ENCODE results near the gene BCAS3. TPM values are rescaled to one million over a fixed set of nuclear protein-coding genes. Genes with fewer than 3 reads are reported as not detected.

Gene BCAS3
- total RNA-seq, 1 donor from 2014 or later = 30.5 TPM

DNA sequence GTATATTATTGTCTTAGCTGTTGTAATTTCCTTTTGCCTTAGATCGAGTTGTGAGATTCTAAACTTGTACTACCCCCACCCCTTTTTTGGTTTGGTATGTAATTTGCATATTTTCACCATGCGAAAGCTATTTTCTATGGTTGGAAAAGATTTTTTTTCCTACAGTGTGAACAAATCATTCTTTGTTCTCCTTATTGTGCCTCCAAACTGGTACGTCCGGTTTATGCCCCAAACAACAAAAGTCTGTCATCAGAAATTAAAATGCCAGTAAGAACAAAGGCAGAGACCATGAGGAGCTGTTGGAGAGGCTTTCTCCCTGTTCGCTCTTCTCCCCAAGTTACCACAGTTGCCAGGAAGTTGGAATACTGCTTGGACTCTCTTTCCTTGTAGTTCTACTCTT lies 66.1 kb downstream of the BCAS3 start:
- H3K9me3 Mint-ChIP-seq = no peaks in the 10 kb centered on the region
- DNase-seq (ENCODE audit: low read depth, low spot score) = no peak
- H3K4me1 Mint-ChIP-seq = peaks cover 46% of the 10 kb centered on the region
- no peaks in the 10 kb centered on the region for H3K36me3 Mint-ChIP-seq (ENCODE audit: low read depth)
- H3K27me3 Mint-ChIP-seq (ENCODE audit: low read depth) = no peaks in the 10 kb centered on the region
- H3K4me3 Mint-ChIP-seq = peak overlapping the region; percentile 48
- TF ChIP-seq, protein P1, sequence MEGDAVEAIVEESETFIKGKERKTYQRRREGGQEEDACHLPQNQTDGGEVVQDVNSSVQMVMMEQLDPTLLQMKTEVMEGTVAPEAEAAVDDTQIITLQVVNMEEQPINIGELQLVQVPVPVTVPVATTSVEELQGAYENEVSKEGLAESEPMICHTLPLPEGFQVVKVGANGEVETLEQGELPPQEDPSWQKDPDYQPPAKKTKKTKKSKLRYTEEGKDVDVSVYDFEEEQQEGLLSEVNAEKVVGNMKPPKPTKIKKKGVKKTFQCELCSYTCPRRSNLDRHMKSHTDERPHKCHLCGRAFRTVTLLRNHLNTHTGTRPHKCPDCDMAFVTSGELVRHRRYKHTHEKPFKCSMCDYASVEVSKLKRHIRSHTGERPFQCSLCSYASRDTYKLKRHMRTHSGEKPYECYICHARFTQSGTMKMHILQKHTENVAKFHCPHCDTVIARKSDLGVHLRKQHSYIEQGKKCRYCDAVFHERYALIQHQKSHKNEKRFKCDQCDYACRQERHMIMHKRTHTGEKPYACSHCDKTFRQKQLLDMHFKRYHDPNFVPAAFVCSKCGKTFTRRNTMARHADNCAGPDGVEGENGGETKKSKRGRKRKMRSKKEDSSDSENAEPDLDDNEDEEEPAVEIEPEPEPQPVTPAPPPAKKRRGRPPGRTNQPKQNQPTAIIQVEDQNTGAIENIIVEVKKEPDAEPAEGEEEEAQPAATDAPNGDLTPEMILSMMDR (conservative IDR thresholded peaks at IDR 0.05) = no peak
- peak overlapping the region; percentile 94 for H3K27ac Mint-ChIP-seq (ENCODE audit: unreplicated experiment)

DNA sequence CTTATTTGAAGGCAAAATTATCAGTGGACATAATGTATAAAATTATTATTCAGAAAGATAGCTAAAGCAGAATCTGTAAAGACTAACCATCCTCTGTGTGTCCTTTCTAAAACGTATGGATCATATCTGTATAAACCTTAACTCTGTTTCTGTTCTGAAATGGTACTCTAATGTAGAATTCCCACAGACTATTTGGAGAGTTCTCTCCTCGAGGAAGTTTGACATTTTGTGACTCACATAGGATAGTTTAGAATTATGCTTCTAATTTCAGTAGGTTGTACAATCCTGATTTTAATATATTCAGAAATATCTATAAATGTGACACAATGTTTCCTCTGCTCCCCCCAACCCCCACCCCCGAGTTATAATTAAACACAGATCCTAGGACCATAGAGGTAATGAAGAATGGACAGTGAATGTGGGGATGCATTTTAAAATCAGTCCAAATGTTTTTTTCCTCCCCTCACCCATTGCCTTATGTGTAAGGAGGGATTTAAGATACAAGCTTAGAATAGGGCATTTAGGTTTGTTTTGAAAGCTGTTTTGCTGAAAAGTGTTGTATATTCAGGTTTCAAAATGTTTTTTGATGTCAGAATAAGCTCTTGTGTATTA lies 66.8 kb downstream of the BCAS3 start:
- no peaks in the 10 kb centered on the region for H3K9me3 Mint-ChIP-seq
- H3K4me1 Mint-ChIP-seq = peaks cover 52% of the 10 kb centered on the region
- no peaks in the 10 kb centered on the region for H3K36me3 Mint-ChIP-seq (ENCODE audit: low read depth)
- no peaks in the 10 kb centered on the region for H3K27me3 Mint-ChIP-seq (ENCODE audit: low read depth)
- TF ChIP-seq, protein P1 (conservative IDR thresholded peaks at IDR 0.05) = no peak
- H3K4me3 Mint-ChIP-seq = peak overlapping the region; percentile 48
- H3K27ac Mint-ChIP-seq (ENCODE audit: unreplicated experiment) = peak overlapping the region; percentile 94
- no peak for DNase-seq (ENCODE audit: low read depth, low spot score)

DNA sequence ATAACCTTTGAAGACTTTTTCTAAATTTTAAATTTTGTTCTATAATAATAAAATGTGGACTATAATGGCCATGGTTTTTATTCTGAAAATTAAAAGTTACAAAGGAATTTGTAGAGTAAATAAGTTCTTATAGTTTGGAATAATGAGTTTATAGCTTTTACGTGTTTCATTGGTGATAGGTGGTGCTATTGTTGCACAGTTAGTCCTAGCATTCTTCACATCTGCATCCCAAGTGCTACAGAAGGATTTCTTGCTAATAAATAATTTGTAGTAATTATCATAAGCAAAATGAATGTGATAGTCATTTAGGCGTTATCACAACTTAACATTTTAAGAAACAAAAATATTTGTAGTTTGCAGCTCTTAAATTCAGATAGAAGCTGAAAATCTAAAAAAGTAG lies 67.9 kb downstream of the BCAS3 start:
- no peaks in the 10 kb centered on the region for H3K27me3 Mint-ChIP-seq (ENCODE audit: low read depth)
- DNase-seq (ENCODE audit: low read depth, low spot score) = no peak
- H3K4me1 Mint-ChIP-seq = peaks cover 56% of the 10 kb centered on the region
- TF ChIP-seq, protein P1 (conservative IDR thresholded peaks at IDR 0.05) = no peak
- H3K9me3 Mint-ChIP-seq = peaks cover under 1% of the 10 kb centered on the region
- peaks cover 1% of the 10 kb centered on the region for H3K36me3 Mint-ChIP-seq (ENCODE audit: low read depth)
- no peak overlapping the region for H3K4me3 Mint-ChIP-seq
- no peak overlapping the region for H3K27ac Mint-ChIP-seq (ENCODE audit: unreplicated experiment)

DNA sequence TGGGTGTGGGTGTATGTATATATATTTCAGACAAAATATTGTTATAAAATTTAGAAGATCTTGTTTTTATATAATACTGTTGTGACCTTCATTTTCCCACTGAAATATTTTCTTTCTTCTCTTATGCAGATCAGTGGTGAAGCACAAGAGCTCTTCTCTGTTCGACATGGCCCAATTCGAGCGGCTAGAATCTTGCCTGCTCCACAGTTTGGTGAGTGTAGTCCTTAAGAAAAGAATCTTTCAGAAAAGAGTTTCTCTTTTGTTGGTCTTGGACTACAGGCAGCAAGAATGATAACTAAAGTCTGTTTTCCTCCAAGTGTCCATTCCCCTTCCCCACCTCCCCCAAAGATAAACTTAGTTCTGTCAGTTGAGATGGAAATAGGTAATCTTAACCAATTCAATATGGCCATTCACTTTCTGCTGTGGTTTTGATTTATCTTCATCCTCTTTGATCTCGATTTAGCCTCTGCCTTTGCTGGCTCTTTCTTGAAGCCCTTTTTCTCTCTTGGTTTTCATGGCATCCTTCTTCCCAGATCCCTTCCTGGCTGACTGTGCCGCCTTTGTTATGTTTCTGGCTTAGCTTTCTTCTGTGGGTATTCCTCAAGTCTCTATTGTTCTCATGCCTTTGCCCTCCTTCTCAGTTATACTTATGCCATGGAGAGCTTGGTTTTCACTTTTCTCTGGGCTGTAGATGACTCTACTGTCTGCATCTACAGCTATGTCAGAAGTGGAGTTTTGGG lies 69.6 kb downstream of the BCAS3 start:
- no peaks in the 10 kb centered on the region for H3K27me3 Mint-ChIP-seq (ENCODE audit: low read depth)
- peak overlapping the region; percentile 89 for H3K27ac Mint-ChIP-seq (ENCODE audit: unreplicated experiment)
- peaks cover 4% of the 10 kb centered on the region for H3K36me3 Mint-ChIP-seq (ENCODE audit: low read depth)
- TF ChIP-seq, protein P1 (conservative IDR thresholded peaks at IDR 0.05) = no peak
- peak overlapping the region; percentile 77 for H3K4me3 Mint-ChIP-seq
- peaks cover 50% of the 10 kb centered on the region for H3K4me1 Mint-ChIP-seq
- peak; percentile 12 for DNase-seq (ENCODE audit: low read depth, low spot score)
- H3K9me3 Mint-ChIP-seq = peaks cover 5% of the 10 kb centered on the region

DNA sequence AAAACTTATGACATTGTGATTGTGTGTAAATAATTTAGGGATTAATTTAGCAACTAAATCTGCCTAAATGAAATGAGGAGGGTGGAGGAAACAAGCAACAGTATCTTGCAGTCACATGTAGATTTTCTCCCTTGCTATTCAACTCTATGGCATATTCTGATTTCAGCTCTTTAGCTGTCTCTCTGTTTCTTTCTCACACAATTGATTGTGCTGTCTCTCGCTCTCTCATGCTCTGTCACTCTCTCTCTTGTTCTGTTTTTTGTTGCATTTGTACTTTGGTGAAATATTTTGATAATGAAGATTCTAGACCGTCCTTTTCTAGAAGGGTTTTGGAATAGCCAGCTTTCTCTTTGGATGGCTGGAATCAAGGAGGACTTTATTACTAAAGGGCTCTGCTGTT lies 70.6 kb downstream of the BCAS3 start:
- Mint-ChIP-seq H3K4me3 (peak overlapping the region; percentile 43), H3K27me3 (ENCODE audit: low read depth) (no peaks in the 10 kb centered on the region), H3K27ac (ENCODE audit: unreplicated experiment) (peak overlapping the region; percentile 83), H3K4me1 (peaks cover 49% of the 10 kb centered on the region), H3K9me3 (peaks cover 5% of the 10 kb centered on the region), H3K36me3 (ENCODE audit: low read depth) (peaks cover 4% of the 10 kb centered on the region)
- TF ChIP-seq, protein P1 (conservative IDR thresholded peaks at IDR 0.05) = no peak
- no peak for DNase-seq (ENCODE audit: low read depth, low spot score)
